ENCODE measurements around the gene SOS1.

The SOS1 gene

GRCh38 chr2:39020383-39020782, 100.5 kb downstream of the SOS1 start:
- DNase-seq, result no peak

DNA sequence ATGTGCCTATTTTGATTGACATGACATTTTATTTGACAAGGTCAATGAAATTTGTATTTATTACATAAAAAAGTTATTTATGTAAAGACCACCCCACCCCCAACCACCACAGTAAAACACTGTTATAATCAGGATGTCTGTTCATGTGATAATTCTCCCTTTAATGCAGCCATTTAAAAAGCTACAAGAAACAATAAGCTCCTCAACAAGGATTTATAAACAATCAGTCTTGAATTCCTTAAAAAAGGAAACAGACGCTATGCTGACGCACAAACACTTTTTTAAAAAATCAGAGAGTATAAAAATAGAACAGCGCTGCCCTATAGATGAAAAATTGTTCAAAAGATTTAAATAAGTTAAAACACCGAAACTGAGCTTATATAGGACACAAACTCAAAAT, 102.2 kb downstream of the SOS1 start:
- no peak for DNase-seq

- no peak for DNase-seq
These were observed 103.5 kb downstream of the SOS1 start for GRCh38 chr2:39017334-39017733.

DNA sequence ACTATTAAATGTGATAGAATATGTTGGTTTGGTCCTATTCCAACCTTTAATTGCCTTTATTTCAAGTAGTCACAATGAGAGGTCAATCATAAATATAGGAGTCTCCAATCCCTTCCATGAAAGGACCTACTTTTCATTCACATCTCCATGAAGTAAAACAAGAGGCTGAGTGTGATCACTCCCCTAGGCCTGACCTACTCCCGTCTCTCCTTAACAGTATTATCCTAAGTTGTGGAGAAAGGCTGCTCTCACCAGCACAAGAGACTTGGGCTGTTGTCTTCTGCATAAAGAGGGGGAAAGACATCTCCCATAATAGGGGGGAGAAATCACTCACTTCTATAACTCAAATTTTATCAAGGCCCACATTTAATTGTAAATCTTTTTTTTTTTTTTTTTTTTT, 105.4 kb downstream of the SOS1 start:
- no peak for DNase-seq

DNA sequence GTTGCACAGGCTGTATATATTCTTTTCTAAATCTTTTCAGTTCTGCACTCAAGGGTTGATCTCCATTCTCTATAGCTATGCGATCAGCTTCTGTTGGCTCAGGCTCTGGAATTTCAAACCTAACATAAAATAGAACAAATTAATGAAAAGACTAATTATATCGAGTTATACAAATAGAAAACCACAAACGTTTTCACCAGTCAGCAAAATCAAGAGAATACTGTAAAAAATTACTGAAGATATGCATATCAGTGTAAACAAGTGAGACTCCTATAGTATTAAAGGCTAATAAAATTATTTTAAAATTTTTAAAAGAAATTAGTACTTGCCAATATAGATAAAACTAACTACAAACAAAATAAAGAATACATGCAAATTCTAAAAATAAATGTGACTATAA, 107.0 kb downstream of the SOS1 start:
- no peak for DNase-seq

DNA sequence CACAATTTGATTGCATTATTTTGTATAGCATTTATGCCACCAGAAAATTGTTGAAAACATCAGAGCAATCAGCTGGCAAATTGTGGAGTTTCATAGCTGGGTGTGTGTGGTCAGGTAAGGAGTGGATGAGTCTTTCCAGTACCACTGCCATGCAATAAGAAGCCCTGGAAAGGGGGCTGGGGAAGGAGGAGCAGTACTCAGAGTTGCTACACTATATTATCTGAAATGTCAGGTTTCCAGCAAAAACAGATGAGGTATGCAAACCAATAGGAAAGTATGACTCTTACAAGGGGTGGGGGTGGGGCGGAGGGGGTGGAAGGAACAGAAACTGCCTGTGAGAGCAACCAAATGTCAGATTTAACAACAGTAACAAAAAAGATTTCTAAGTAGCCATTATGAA, 112.2 kb downstream of the SOS1 start:
- no peak for DNase-seq

- no peak for DNase-seq
These were observed 112.9 kb downstream of the SOS1 start for GRCh38 chr2:39007875-39008504.

DNA sequence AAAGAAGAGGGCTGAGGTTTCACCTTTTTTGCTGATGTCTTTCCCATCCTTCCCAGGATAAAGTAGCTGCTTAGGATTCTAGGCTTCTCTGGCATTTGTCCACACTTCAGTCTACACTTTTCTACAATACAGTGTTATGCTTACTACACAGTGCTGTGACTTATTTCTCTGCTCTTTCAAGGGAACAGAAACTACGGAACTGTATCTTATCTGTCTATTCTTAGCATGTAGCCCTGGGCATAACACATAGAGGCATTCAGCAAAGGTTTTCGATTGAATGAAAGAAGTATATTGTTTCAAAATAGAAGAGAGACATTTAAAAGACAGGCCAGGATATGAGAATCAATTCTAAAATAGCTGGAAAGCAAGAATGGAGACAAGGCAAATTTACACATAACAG, 120.3 kb downstream of the SOS1 start:
- DNase-seq, result no peak

- no peak for DNase-seq
These were observed 123.1 kb downstream of the SOS1 start for GRCh38 chr2:38997781-38998180.

DNA sequence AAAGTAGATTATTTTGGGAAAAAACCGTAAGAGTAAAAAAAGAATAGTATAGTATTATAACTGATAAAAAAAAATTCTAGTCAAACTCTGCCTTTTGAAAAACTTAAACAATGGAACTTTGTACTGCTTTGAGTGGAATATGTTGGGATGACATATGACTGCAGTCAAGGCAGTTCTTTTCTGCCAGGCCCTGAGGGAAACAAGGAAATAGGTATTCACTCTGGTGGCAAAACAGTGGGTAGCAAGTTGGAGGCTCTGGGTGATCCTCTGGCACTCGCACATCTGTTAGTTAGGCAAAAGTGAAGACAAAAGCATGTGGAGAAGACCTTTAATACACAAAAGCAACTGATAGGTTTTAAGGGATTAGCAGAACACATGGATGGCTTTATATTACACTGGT, 129.0 kb downstream of the SOS1 start:
- DNase-seq, result no peak

DNA sequence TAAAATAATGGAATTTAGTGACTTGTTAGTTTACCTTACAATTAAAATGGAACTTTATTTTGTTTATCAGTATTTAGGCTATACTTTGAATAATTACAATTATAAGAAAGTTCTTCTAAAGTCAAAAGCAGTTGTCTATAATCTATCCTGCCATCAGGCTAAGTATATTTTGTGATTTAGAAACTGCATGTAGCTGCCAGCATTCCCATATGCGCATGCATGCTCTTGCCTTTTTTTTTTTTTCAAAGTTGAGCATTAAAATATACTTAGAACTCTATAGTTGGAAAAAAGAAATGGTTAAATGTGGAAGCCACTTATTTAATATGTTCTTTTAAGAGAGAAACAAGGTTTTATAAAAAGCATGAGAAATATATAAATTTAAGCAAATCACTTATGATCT, 132.1 kb downstream of the SOS1 start:
- DNase-seq, result no peak

DNA sequence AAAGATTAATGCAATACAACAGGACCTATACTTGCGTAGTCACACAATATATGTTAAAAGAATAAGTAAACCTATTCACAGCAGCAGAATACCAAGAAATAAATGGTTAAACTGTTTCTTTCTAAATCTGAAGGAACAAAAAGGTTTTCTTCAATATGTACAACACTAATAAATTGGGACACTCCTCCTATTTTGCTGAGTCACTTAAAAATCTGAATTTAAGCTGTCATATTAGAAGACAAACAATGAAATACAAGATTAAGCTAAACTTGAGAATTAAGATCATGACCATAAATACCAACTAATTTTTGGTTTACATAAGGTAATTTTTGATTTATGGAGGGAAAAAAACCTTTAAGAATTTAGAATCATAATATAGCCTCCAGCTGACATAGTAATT, 138.4 kb downstream of the SOS1 start:
- no peak for DNase-seq

DNA sequence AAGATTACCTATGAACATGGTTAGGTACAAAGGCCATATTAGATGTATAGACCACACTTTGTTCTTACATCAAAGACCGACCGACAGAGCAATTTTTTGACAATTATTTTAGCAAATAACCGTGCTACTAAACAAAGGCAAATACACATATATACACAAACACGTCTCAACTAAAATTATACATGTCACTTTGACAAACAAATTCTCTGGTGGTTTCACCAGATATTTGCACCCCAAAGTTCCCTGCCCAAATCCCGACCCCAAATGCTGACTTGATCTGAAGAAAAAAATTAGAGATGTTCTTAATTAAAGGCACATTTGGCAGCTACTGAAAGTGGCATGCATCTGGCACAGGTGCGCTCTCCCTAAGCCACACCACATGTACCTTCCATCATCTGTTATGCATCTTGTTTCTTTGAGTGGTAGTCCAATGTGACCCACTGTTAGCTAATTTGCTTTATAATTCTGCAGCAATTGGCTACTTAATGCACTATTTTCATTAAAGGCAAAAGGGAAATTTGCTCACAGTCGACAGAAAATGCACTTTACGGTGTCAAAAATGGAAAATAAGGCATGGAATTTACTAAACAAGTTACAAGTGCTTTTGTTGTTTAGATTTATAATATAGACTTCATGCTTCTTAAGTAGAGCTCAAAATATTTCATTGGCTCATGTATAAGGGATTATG, 139.0 kb downstream of the SOS1 start:
- no peak for DNase-seq

- no peak for DNase-seq
These were observed 139.7 kb downstream of the SOS1 start for GRCh38 chr2:38981003-38981669.

DNA sequence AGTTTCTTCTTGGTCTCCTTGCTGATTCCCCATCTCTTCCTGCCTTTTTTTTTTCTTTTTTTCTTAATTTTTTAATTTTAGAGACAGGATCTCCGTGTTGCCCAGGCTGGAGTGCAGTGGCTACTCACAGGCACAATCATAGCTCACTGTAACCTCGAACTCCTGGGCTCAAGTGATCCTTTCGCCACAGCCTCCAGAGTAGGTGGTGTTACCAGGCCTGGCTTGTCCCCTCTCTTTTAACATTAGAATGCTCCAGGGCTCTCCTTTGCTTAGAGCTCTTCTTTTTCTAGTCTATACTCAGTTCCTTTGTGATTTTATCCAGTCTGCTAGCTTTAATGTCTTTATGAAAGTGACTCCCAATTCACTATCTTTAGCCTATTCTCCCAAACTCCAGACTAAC, 141.9 kb downstream of the SOS1 start:
- no peak for DNase-seq

GRCh38 chr2:38978296-38978903, 142.5 kb downstream of the SOS1 start:
- DNase-seq, result no peak

GRCh38 chr2:38977047-38977446, 143.8 kb downstream of the SOS1 start:
- DNase-seq, result no peak

- no peak for DNase-seq
These were observed 145.8 kb downstream of the SOS1 start for GRCh38 chr2:38975042-38975441.

- no peak for DNase-seq
These were observed 147.6 kb downstream of the SOS1 start for GRCh38 chr2:38973266-38973665.

DNA sequence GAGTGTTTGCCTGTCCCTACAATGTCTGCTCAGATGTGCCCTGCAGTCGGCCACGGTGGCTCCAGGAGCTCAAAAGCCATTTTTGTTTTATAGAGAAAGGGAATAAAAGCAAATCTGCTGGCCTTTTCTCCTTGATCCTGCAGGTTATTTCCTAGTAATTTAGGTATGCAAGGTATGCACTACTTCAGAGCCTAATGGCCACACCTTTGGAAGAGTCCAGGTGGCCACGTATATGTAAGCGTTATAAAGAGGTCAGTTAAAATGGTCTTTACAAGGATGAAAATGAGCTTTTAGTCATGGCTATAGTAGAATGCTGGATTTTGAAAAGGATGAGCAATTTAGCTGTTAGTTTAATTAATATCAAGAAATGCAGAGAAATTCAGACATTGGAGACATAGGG, 149.5 kb downstream of the SOS1 start:
- DNase-seq, result no peak

GRCh38 chr2:38968021-38968420, 152.8 kb downstream of the SOS1 start:
- DNase-seq, result no peak

GRCh38 chr2:38966678-38967077, 154.2 kb downstream of the SOS1 start:
- DNase-seq, result no peak

DNA sequence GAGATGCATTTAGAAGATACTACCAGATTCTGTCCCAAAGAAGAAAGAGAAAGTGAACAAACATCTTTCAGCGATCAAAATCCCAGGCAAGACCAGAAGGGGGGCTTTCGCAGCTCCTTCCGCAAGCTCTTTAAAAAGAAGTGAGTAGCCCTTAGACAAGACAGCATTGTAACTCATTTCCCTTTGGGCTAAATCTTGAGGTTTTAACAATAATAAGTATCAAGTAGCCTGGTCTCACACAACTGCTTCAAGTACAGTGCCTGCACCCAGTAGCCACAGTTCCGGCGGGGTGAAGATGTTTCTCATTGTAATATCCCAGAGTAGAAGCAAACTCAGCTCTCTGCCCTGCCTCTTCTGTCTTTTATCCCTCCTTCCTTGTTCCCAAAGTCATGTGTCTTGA, 154.8 kb downstream of the SOS1 start:
- DNase-seq, result no peak

Data from NCI-H2029 treated with DMSO at 0.1 percent for 48 hours (cell line).